GM23338 (cell line): Measurements from ENCODE around the gene NUP98.

Experiments used
- CREB1 ChIP-seq: fragments of 250-450 bp; sonication (Bioruptor Pico); IDR thresholded peaks from 2 replicates; pipeline ENCODE4 v1.5.0; 2020; ENCODE audit warnings: low read depth, mild to moderate bottlenecking, moderate library complexity
- EZH2 ChIP-seq: fragments of 200-600 bp; sonication (generic); IDR thresholded peaks from one replicate; pipeline ENCODE4 v1.8.0; 2017; ENCODE audit warnings: antibody characterized with exemption, mild to moderate bottlenecking, low read depth; ENCODE audit not compliant: unreplicated experiment
- EZH2phosphoT487 ChIP-seq: fragments of 200-600 bp; sonication (generic); IDR thresholded peaks from one replicate; pipeline ENCODE4 v1.8.1; 2018; ENCODE audit warnings: antibody characterized with exemption; ENCODE audit not compliant: unreplicated experiment
- JUNB ChIP-seq: IDR thresholded peaks from one replicate; pipeline ENCODE4 v1.6.1; 2016; ENCODE audit warnings: antibody characterized with exemption; ENCODE audit not compliant: unreplicated experiment
- NANOG ChIP-seq: IDR thresholded peaks from 2 replicates; pipeline ENCODE4 v1.6.1; 2016; ENCODE audit warnings: antibody characterized with exemption, borderline replicate concordance
- POLR2AphosphoS5 ChIP-seq: IDR thresholded peaks from 2 replicates; pipeline ENCODE4 v1.6.1; 2016; ENCODE audit warnings: antibody characterized with exemption, low read depth
- STAT1 ChIP-seq: IDR thresholded peaks from one replicate; pipeline ENCODE4 v1.6.1; 2016; ENCODE audit warnings: antibody characterized with exemption; ENCODE audit not compliant: unreplicated experiment
- ZNF114 ChIP-seq: fragments of 250-450 bp; sonication (Bioruptor Pico); IDR thresholded peaks from 2 replicates; pipeline ENCODE4 v1.5.0; 2020; ENCODE audit warnings: mild to moderate bottlenecking, moderate library complexity
- ZNF331 ChIP-seq: fragments of 250-450 bp; sonication (Bioruptor Pico); IDR thresholded peaks from 2 replicates; pipeline ENCODE4 v1.5.0; 2020; ENCODE audit warnings: low read depth, mild to moderate bottlenecking, moderate library complexity
- TF ChIP-seq, protein P1 (sequence below), 2 experiments: fragments of 200-600 bp in 1 of 2; sonication (generic) in 1 of 2; conservative IDR thresholded peaks; 2 replicates each; pipeline versions ENCODE4 v1.5.1 to v1.6.1; 2016 to 2017; ENCODE audit warnings: antibody characterized with exemption in 2 of 2, low read depth in 2 of 2, mild to moderate bottlenecking in 2 of 2, moderate library complexity in 1 of 2
- TF ChIP-seq, protein P2 (sequence below): IDR thresholded peaks from one replicate; pipeline ENCODE4 v1.6.1; 2018; ENCODE audit warnings: antibody characterized with exemption; ENCODE audit not compliant: unreplicated experiment
- TF ChIP-seq, protein P3 (sequence below): IDR thresholded peaks from 2 replicates; pipeline ENCODE4 v1.6.1; 2016; ENCODE audit warnings: antibody characterized with exemption
- TF ChIP-seq, protein P4 (sequence below): fragments of 250-450 bp; sonication (Bioruptor Pico); IDR thresholded peaks from 2 replicates; pipeline ENCODE4 v1.5.0; 2020; ENCODE audit warnings: mild to moderate bottlenecking, moderate library complexity

DNA sequence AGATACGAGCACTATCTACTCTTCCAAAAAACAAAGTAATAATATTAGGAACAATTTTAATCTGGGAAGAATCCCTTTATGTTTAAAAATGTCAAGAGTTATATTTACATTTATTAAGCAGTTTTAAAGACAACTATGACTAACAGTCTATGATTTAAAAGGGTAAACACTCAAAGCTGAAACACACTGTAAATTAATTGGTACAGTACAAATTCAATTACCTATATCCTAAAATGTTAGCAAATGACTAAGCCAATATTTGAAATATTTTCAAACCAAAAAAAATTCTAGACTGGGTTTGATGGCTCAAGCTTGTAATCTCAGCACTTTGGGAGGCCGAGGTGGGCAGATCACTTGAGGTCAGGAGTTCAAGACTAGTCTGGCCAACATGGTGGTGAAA, 90.2 kb downstream of the NUP98 start:
- TF ChIP-seq, protein P1, sequence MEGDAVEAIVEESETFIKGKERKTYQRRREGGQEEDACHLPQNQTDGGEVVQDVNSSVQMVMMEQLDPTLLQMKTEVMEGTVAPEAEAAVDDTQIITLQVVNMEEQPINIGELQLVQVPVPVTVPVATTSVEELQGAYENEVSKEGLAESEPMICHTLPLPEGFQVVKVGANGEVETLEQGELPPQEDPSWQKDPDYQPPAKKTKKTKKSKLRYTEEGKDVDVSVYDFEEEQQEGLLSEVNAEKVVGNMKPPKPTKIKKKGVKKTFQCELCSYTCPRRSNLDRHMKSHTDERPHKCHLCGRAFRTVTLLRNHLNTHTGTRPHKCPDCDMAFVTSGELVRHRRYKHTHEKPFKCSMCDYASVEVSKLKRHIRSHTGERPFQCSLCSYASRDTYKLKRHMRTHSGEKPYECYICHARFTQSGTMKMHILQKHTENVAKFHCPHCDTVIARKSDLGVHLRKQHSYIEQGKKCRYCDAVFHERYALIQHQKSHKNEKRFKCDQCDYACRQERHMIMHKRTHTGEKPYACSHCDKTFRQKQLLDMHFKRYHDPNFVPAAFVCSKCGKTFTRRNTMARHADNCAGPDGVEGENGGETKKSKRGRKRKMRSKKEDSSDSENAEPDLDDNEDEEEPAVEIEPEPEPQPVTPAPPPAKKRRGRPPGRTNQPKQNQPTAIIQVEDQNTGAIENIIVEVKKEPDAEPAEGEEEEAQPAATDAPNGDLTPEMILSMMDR (conservative IDR thresholded peaks at IDR 0.05; ENCODE audit: low read depth in 2 of 2), result no peak
- TF ChIP-seq, protein P2, sequence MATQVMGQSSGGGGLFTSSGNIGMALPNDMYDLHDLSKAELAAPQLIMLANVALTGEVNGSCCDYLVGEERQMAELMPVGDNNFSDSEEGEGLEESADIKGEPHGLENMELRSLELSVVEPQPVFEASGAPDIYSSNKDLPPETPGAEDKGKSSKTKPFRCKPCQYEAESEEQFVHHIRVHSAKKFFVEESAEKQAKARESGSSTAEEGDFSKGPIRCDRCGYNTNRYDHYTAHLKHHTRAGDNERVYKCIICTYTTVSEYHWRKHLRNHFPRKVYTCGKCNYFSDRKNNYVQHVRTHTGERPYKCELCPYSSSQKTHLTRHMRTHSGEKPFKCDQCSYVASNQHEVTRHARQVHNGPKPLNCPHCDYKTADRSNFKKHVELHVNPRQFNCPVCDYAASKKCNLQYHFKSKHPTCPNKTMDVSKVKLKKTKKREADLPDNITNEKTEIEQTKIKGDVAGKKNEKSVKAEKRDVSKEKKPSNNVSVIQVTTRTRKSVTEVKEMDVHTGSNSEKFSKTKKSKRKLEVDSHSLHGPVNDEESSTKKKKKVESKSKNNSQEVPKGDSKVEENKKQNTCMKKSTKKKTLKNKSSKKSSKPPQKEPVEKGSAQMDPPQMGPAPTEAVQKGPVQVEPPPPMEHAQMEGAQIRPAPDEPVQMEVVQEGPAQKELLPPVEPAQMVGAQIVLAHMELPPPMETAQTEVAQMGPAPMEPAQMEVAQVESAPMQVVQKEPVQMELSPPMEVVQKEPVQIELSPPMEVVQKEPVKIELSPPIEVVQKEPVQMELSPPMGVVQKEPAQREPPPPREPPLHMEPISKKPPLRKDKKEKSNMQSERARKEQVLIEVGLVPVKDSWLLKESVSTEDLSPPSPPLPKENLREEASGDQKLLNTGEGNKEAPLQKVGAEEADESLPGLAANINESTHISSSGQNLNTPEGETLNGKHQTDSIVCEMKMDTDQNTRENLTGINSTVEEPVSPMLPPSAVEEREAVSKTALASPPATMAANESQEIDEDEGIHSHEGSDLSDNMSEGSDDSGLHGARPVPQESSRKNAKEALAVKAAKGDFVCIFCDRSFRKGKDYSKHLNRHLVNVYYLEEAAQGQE, result no peak
- TF ChIP-seq POLR2AphosphoS5 (no peak), EZH2 (no peak), EZH2phosphoT487 (no peak), CREB1 (CRISPR knock-in tag) (no peak), ZNF331 (CRISPR knock-in tag) (no peak), STAT1 (no peak), NANOG (no peak), ZNF114 (CRISPR knock-in tag) (no peak), JUNB (no peak)
- TF ChIP-seq, protein P3, sequence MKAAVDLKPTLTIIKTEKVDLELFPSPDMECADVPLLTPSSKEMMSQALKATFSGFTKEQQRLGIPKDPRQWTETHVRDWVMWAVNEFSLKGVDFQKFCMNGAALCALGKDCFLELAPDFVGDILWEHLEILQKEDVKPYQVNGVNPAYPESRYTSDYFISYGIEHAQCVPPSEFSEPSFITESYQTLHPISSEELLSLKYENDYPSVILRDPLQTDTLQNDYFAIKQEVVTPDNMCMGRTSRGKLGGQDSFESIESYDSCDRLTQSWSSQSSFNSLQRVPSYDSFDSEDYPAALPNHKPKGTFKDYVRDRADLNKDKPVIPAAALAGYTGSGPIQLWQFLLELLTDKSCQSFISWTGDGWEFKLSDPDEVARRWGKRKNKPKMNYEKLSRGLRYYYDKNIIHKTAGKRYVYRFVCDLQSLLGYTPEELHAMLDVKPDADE, result no peak
- TF ChIP-seq, protein P4, sequence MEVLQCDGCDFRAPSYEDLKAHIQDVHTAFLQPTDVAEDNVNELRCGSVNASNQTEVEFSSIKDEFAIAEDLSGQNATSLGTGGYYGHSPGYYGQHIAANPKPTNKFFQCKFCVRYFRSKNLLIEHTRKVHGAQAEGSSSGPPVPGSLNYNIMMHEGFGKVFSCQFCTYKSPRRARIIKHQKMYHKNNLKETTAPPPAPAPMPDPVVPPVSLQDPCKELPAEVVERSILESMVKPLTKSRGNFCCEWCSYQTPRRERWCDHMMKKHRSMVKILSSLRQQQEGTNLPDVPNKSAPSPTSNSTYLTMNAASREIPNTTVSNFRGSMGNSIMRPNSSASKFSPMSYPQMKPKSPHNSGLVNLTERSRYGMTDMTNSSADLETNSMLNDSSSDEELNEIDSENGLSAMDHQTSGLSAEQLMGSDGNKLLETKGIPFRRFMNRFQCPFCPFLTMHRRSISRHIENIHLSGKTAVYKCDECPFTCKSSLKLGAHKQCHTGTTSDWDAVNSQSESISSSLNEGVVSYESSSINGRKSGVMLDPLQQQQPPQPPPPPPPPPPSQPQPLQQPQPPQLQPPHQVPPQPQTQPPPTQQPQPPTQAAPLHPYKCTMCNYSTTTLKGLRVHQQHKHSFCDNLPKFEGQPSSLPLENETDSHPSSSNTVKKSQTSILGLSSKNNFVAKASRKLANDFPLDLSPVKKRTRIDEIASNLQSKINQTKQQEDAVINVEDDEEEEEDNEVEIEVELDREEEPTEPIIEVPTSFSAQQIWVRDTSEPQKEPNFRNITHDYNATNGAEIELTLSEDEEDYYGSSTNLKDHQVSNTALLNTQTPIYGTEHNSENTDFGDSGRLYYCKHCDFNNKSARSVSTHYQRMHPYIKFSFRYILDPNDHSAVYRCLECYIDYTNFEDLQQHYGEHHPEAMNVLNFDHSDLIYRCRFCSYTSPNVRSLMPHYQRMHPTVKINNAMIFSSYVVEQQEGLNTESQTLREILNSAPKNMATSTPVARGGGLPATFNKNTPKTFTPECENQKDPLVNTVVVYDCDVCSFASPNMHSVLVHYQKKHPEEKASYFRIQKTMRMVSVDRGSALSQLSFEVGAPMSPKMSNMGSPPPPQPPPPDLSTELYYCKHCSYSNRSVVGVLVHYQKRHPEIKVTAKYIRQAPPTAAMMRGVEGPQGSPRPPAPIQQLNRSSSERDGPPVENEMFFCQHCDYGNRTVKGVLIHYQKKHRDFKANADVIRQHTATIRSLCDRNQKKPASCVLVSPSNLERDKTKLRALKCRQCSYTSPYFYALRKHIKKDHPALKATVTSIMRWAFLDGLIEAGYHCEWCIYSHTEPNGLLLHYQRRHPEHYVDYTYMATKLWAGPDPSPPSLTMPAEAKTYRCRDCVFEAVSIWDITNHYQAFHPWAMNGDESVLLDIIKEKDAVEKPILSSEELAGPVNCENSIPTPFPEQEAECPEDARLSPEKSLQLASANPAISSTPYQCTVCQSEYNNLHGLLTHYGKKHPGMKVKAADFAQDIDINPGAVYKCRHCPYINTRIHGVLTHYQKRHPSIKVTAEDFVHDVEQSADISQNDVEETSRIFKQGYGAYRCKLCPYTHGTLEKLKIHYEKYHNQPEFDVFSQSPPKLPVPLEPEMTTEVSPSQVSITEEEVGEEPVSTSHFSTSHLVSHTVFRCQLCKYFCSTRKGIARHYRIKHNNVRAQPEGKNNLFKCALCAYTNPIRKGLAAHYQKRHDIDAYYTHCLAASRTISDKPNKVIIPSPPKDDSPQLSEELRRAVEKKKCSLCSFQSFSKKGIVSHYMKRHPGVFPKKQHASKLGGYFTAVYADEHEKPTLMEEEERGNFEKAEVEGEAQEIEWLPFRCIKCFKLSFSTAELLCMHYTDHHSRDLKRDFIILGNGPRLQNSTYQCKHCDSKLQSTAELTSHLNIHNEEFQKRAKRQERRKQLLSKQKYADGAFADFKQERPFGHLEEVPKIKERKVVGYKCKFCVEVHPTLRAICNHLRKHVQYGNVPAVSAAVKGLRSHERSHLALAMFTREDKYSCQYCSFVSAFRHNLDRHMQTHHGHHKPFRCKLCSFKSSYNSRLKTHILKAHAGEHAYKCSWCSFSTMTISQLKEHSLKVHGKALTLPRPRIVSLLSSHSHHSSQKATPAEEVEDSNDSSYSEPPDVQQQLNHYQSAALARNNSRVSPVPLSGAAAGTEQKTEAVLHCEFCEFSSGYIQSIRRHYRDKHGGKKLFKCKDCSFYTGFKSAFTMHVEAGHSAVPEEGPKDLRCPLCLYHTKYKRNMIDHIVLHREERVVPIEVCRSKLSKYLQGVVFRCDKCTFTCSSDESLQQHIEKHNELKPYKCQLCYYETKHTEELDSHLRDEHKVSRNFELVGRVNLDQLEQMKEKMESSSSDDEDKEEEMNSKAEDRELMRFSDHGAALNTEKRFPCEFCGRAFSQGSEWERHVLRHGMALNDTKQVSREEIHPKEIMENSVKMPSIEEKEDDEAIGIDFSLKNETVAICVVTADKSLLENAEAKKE (CRISPR knock-in tag), result no peak
